Measurements from ENCODE around the gene POLR1B.
"Not testable (repeated sequence)": the region's sequence is repeated elsewhere in the genome, so short reads cannot be mapped to it uniquely, and the experiment has no call there.

POLR1B gene

GRCh38 chr2:112541315-112542122 is 746 bp upstream of the POLR1B start:
- DNase-seq (ENCODE audit: low spot score) = peak; percentile 77

GRCh38 chr2:112542984-112543661 is 858 bp downstream of the POLR1B start:
- DNase-seq (ENCODE audit: low spot score) = peak; percentile 49

- DNase-seq (ENCODE audit: low spot score) = no peak
Measured at GRCh38 chr2:112547333-112547732, 5.1 kb downstream of the POLR1B start.

GRCh38 chr2:112548980-112549379 is 6.7 kb downstream of the POLR1B start:
- no peak for DNase-seq (ENCODE audit: low spot score)

- DNase-seq (ENCODE audit: low spot score) = no peak
Measured at GRCh38 chr2:112566104-112566503, 23.8 kb downstream of the POLR1B start.

- DNase-seq (ENCODE audit: low spot score) = not testable (repeated sequence)
Measured at GRCh38 chr2:112566508-112566907, 24.2 kb downstream of the POLR1B start.

GRCh38 chr2:112572005-112572404 is 29.7 kb downstream of the POLR1B start:
- no peak for DNase-seq (ENCODE audit: low spot score)

- DNase-seq (ENCODE audit: low spot score) = no peak
Measured at GRCh38 chr2:112577756-112578155, 35.5 kb downstream of the POLR1B start.

GRCh38 chr2:112579241-112579640 is 37.0 kb downstream of the POLR1B start:
- DNase-seq (ENCODE audit: low spot score) = no peak

- DNase-seq (ENCODE audit: low spot score) = no peak
Measured at GRCh38 chr2:112580084-112580483, 37.8 kb downstream of the POLR1B start.

- peak; percentile 41 for DNase-seq (ENCODE audit: low spot score)
Measured at GRCh38 chr2:112582314-112582746, 40.1 kb downstream of the POLR1B start.

- no peak for DNase-seq (ENCODE audit: low spot score)
Measured at GRCh38 chr2:112583497-112584133, 41.4 kb downstream of the POLR1B start.

- peak; percentile 89 for DNase-seq (ENCODE audit: low spot score)
Measured at GRCh38 chr2:112584134-112584890, 42.0 kb downstream of the POLR1B start, which contains the start of gene CHCHD5. CHCHD5 (plus strand) TSS chr2:112584609; CDS start chr2:112584648, 39 bp downstream.

- DNase-seq (ENCODE audit: low spot score) = no peak
Measured at GRCh38 chr2:112584891-112585250, 42.6 kb downstream of the POLR1B start.

- no peak for DNase-seq (ENCODE audit: low spot score)
Measured at GRCh38 chr2:112585400-112585799, 43.1 kb downstream of the POLR1B start.

GRCh38 chr2:112585873-112586464 is 43.7 kb downstream of the POLR1B start:
- DNase-seq (ENCODE audit: low spot score) = no peak

GRCh38 chr2:112588611-112589045 is 46.4 kb downstream of the POLR1B start:
- DNase-seq (ENCODE audit: low spot score) = no peak

GRCh38 chr2:112591413-112591812 is 49.1 kb downstream of the POLR1B start:
- DNase-seq (ENCODE audit: low spot score) = no peak

- peak; percentile 55 for DNase-seq (ENCODE audit: low spot score)
Measured at GRCh38 chr2:112593736-112594135, 51.5 kb downstream of the POLR1B start.

- no peak for DNase-seq (ENCODE audit: low spot score)
Measured at GRCh38 chr2:112597537-112598322, 55.5 kb downstream of the POLR1B start.

- no peak for DNase-seq (ENCODE audit: low spot score)
Measured at GRCh38 chr2:112600634-112601033, 58.4 kb downstream of the POLR1B start.

Measured in D341Med (cell line).